Measurements from ENCODE around the gene IPO11.

Gene IPO11

GRCh38 chr5:62607615-62608014 lies 195.1 kb downstream of the IPO11 start:
- no peaks in the 10 kb centered on the region for H4K20me1 ChIP-seq (ENCODE audit: insufficient read depth, low read length)
- no peaks in the 10 kb centered on the region for H3K4me1 ChIP-seq (ENCODE audit: insufficient read depth, low read length, severe bottlenecking)
- H3K27me3 ChIP-seq (ENCODE audit: insufficient read depth, low read length): no peaks in the 10 kb centered on the region
- no peak overlapping the region for H3K9ac ChIP-seq (ENCODE audit: low read length)
- no peaks in the 10 kb centered on the region for H3K9me2 ChIP-seq (ENCODE audit: low read depth, low read length)
- peaks cover 14% of the 10 kb centered on the region; the same call in 1 of the 2 replicates for H3K36me3 ChIP-seq (ENCODE audit: insufficient read depth, low read length)
- H3K4me3 ChIP-seq (ENCODE audit: low read depth, low read length, poor library complexity, severe bottlenecking): no peak overlapping the region
- no peak overlapping the region for H2AFZ ChIP-seq (ENCODE audit: low read length)
- H3K27ac ChIP-seq (ENCODE audit: low read depth, low read length, poor library complexity, severe bottlenecking): no peak overlapping the region
- TF ChIP-seq EZH2 (IDR thresholded peaks at IDR 0.05; ENCODE audit: borderline replicate concordance, low read length) (no peak), CTCF (IDR thresholded peaks at IDR 0.05; ENCODE audit: low read length) (no peak)
- H3F3A ChIP-seq (ENCODE audit: insufficient read depth, low read length): no peaks in the 10 kb centered on the region
- H3K4me2 ChIP-seq (ENCODE audit: low read length): no peak overlapping the region
- no peaks in the 10 kb centered on the region for H3K9me3 ChIP-seq (ENCODE audit: low read length)
- no peaks in the 10 kb centered on the region for H3K79me2 ChIP-seq (ENCODE audit: insufficient read depth, low read length)

- Histone ChIP-seq H4K20me1 (ENCODE audit: insufficient read depth, low read length) (no peaks in the 10 kb centered on the region), H2AFZ (ENCODE audit: low read length) (no peak overlapping the region), H3K27me3 (ENCODE audit: insufficient read depth, low read length) (no peaks in the 10 kb centered on the region), H3K36me3 (ENCODE audit: insufficient read depth, low read length) (peaks cover 9% of the 10 kb centered on the region; the same call in 1 of the 2 replicates), H3K9me2 (ENCODE audit: low read depth, low read length) (no peaks in the 10 kb centered on the region), H3K9ac (ENCODE audit: low read length) (no peak overlapping the region), H3K4me2 (ENCODE audit: low read length) (no peak overlapping the region), H3K79me2 (ENCODE audit: insufficient read depth, low read length) (no peaks in the 10 kb centered on the region), H3K4me1 (ENCODE audit: insufficient read depth, low read length, severe bottlenecking) (no peaks in the 10 kb centered on the region), H3F3A (ENCODE audit: insufficient read depth, low read length) (no peaks in the 10 kb centered on the region), H3K9me3 (ENCODE audit: low read length) (no peaks in the 10 kb centered on the region), H3K4me3 (ENCODE audit: low read depth, low read length, poor library complexity, severe bottlenecking) (no peak overlapping the region), H3K27ac (ENCODE audit: low read depth, low read length, poor library complexity, severe bottlenecking) (no peak overlapping the region)
- TF ChIP-seq CTCF (IDR thresholded peaks at IDR 0.05; ENCODE audit: low read length) (no peak), EZH2 (IDR thresholded peaks at IDR 0.05; ENCODE audit: borderline replicate concordance, low read length) (no peak)
Measured at GRCh38 chr5:62608529-62609511, 196.3 kb downstream of the IPO11 start.

GRCh38 chr5:62614355-62614754 lies 201.8 kb downstream of the IPO11 start:
- Histone ChIP-seq H3K36me3 (ENCODE audit: insufficient read depth, low read length) (peaks cover 4% of the 10 kb centered on the region; the same call in 1 of the 2 replicates), H3F3A (ENCODE audit: insufficient read depth, low read length) (no peaks in the 10 kb centered on the region), H3K4me2 (ENCODE audit: low read length) (no peak overlapping the region), H3K4me3 (ENCODE audit: low read depth, low read length, poor library complexity, severe bottlenecking) (no peak overlapping the region), H2AFZ (ENCODE audit: low read length) (no peak overlapping the region), H3K9me2 (ENCODE audit: low read depth, low read length) (no peaks in the 10 kb centered on the region), H4K20me1 (ENCODE audit: insufficient read depth, low read length) (no peaks in the 10 kb centered on the region), H3K4me1 (ENCODE audit: insufficient read depth, low read length, severe bottlenecking) (no peaks in the 10 kb centered on the region), H3K79me2 (ENCODE audit: insufficient read depth, low read length) (no peaks in the 10 kb centered on the region), H3K27me3 (ENCODE audit: insufficient read depth, low read length) (no peaks in the 10 kb centered on the region), H3K9me3 (ENCODE audit: low read length) (no peaks in the 10 kb centered on the region), H3K9ac (ENCODE audit: low read length) (no peak overlapping the region), H3K27ac (ENCODE audit: low read depth, low read length, poor library complexity, severe bottlenecking) (no peak overlapping the region)
- no peak for TF ChIP-seq CTCF (IDR thresholded peaks at IDR 0.05; ENCODE audit: low read length)
- TF ChIP-seq EZH2 (IDR thresholded peaks at IDR 0.05; ENCODE audit: borderline replicate concordance, low read length): no peak

Measured in OCI-LY1 (cell line).